ENCODE measurements around the gene TMC8.

GRCh38 chr17:78185981-78186691 lies 55.6 kb downstream of the TMC8 start:
- TF ChIP-seq CTCF (conservative IDR thresholded peaks at IDR 0.05 in 1 of 2, IDR thresholded peaks at IDR 0.05 in 1 of 2; ENCODE audit: low read depth in 1 of 2, low read length in 2 of 2) (no peak), EZH2 (IDR thresholded peaks at IDR 0.05; ENCODE audit: low read length, missing control alignments) (no peak)

Measured in fibroblast of lung (primary cell).